Mucosa of descending colon (tissue), 3 donors: Measurements from ENCODE around the gene CISTR. TPM values are rescaled to one million over a fixed set of nuclear protein-coding genes. Genes with fewer than 3 reads are reported as not detected.

Source experiments
- ATAC-seq: fragments of 200-7000 bp; cut with Tn5 transposase; one replicate; pipeline ENCODE4 v1.9.1; 2020; ENCODE audit warnings: mild to moderate bottlenecking, moderate library complexity
- DNase-seq, 3 donors: peaks; one replicate each; pipeline ENCODE4 v3.0.0-alpha.2; 2020
- H3K36me3 ChIP-seq: fragments of 200-600 bp; one replicate; pipeline ENCODE4 v1.8.0; 2021; ENCODE audit warnings: low read depth, mild to moderate bottlenecking
- H3K4me1 ChIP-seq: fragments of 200-600 bp; one replicate; pipeline ENCODE4 v1.8.0; 2021; ENCODE audit warnings: low read depth, mild to moderate bottlenecking
- H3K4me3 ChIP-seq: fragments of 200-600 bp; one replicate; pipeline ENCODE4 v1.8.0; 2021; ENCODE audit warnings: mild to moderate bottlenecking
- H3K9me3 ChIP-seq: fragments of 200-600 bp; one replicate; pipeline ENCODE4 v1.8.0; 2021; ENCODE audit warnings: mild to moderate bottlenecking
- intact Hi-C, 2 donors: fragments of 100-400 bp; cut with DNase I in 1 of 2; cut with micrococcal nuclease in 1 of 2; formaldehyde crosslinking; loops; one replicate each; pipeline versions ENCODE4 v1.11.0 to v1.11.1; 2022; cut with DNase I, micrococcal nuclease
- total RNA-seq, 3 donors: library from RNA; stranded (reverse); fragmentation: NEBNext Ultra II Directional in 2 of 3; extraction: Animal tissue kit (Norgen Biotek cat#: 25700) in 2 of 3; gene quantifications; one replicate each; pipeline versions ENCODE4 v1.2.1 to v1.2.4, GENCODE V29; 2021 to 2023
- TF ChIP-seq, protein P1 (sequence below): fragments of 200-600 bp; IDR thresholded peaks from one replicate; pipeline ENCODE4 v1.8.0; 2022; ENCODE audit warnings: antibody characterized with exemption, mild to moderate bottlenecking
- donor health status: DM: no; HTN: no; CAD: no; lungs with moderate emphysema.
- donor health status: DM: no; HTN: no; CAD: no.
- donor health status: DM: no; HTN: yes; CAD: no.

CISTR gene
- total RNA-seq, 3 donors from 2014 or later = not detected

DNA sequence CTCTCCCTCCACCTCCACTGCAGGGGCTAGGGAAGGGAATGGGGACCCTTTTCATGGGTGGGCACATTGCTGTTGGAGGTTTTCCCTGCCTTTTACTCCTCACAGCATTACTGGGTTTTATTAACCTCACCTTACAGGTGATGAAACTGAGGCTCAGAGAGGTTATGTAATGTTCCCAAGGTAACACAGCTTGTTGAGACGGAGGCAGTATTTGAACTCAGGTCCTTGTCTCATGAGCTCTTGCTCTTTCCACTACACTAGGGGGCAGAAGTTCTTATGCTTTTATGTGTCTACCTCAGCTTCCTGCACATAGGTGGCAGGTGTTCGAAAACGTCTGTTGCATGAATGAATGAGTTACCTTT is 11.7 kb downstream of the CISTR start:
- Histone ChIP-seq H3K9me3 (no peaks in the 10 kb centered on the region), H3K4me1 (peaks cover 6% of the 10 kb centered on the region), H3K36me3 (no peaks in the 10 kb centered on the region), H3K4me3 (no peak overlapping the region)
- no peak for ATAC-seq
- TF ChIP-seq, protein P1, sequence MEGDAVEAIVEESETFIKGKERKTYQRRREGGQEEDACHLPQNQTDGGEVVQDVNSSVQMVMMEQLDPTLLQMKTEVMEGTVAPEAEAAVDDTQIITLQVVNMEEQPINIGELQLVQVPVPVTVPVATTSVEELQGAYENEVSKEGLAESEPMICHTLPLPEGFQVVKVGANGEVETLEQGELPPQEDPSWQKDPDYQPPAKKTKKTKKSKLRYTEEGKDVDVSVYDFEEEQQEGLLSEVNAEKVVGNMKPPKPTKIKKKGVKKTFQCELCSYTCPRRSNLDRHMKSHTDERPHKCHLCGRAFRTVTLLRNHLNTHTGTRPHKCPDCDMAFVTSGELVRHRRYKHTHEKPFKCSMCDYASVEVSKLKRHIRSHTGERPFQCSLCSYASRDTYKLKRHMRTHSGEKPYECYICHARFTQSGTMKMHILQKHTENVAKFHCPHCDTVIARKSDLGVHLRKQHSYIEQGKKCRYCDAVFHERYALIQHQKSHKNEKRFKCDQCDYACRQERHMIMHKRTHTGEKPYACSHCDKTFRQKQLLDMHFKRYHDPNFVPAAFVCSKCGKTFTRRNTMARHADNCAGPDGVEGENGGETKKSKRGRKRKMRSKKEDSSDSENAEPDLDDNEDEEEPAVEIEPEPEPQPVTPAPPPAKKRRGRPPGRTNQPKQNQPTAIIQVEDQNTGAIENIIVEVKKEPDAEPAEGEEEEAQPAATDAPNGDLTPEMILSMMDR = no peak
- intact Hi-C loops = loop anchor here (5.0 kb wide), 1 partner anchor 38 kb away; no protein-coding TSS in a partner anchor
- no peak for DNase-seq

DNA sequence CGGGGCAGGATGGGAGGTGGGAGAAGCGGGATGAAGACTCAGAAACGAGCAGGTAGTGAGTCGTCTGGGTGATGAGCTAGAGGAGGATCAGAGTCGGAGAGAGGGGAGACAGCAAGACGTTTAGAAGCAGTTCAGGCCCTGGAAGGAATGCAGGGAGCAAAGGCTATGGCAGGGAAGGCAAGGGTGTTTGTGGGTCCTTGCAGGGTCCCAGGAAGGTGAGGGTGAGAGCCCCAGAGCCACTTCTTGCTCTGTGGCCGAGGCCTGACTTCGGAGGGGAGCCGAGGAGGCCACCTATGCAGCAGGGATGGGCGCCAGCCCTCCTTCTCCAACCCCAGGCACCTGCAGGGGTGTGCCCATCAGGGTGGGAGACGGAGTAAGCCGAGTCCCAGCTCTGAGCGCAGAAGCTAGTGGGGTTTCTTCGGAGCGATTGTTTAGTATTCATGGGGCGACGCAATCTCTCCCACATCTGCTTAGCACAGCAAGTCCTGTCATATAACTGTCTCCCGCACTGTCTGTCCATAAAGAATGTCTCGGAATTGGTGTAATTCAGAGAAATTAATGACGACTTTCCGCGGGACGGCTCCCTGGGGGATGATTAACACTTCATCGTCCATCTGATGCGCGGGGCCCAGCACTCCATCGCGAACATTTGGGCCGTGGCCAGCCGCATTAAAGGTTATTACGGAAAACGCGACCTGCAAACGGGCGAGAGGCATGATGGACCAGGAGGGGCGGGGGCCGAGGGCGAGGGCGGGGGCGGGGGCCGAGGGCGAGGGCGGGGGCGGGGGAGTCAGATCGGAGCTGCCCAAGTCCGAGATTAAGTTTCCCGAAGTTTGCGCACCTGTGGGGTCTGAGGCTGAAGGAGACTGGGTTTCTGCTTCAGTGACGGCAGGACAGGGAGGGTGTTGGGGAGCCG is 12.3 kb downstream of the CISTR start:
- Histone ChIP-seq H3K9me3 (no peaks in the 10 kb centered on the region), H3K4me1 (peaks cover 6% of the 10 kb centered on the region), H3K4me3 (no peak overlapping the region), H3K36me3 (no peaks in the 10 kb centered on the region)
- no peak for DNase-seq
- intact Hi-C loops = loop anchor here (5.0 kb wide), 1 partner anchor 37 kb away; no protein-coding TSS in a partner anchor
- TF ChIP-seq, protein P1 = no peak
- ATAC-seq = no peak

DNA sequence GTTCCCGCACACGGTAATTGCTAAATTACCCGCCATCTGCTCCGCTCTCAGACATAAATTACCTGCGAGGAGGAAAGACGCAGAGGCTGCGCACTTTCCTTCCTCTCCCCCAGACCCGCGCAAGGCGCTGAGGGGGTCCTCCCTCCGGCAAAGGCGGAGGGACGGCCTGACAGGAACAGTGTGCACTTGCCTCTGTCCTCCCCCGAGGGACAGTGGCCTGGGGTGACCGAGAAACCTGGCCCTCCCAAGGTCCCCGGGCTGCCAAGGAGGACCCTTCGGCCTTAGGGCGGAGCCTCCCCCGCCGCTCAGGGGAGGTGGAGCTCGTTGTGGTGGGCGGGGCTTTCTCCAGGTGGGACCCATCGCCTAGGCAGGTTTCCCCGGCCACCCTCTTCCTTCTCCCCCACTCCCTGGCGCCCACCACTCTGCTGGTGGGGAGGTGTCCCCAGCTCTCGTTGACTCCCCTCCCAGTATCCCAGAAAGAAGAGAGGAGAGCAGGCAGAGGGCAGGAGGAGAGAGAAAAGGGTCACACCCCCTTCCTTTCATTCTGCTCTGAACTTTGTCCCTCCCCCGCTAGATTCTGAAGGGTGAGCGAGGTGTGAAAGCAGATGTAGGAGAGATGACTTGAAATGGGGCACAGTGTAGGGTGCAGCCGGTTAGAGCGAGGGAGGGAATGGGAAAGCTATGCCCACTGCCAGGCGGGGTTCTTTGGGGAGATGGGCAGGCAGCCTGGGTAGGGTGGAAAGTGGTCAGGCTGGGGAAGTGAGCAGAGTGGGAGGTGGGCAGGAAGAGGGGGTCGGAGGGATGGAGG is 13.2 kb downstream of the CISTR start:
- DNase-seq = peak in 2 of 3 donors; percentile 47 to 59
- H3K4me1 ChIP-seq = peaks cover 6% of the 10 kb centered on the region
- intact Hi-C loops = no loop called here
- peak; percentile 61 for ATAC-seq
- no peaks in the 10 kb centered on the region for H3K9me3 ChIP-seq
- TF ChIP-seq, protein P1 = no peak
- H3K4me3 ChIP-seq = no peak overlapping the region
- H3K36me3 ChIP-seq = no peaks in the 10 kb centered on the region

DNA sequence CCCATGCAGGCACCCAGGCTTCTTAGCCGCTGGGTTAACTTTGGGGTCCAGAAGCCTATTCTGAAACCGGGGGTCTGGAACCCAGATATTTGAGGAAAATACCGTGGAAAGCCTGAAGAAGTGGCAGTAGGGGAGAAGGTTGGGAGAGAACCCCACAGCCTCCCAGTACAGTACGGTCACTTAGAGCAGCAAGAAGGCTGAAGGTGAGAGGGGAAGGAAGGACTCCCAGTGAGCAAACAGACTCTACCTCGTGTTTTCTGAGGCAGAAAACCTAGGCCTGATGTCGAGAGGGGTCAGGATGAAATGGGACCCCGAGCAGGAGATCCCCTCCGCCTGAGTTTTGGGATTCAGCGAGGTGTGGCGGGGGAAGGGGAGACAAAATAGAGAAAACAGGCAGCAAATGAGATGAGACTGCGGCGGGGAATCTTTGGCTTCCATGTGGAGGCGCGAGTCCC is 13.8 kb downstream of the CISTR start:
- Histone ChIP-seq H3K36me3 (no peaks in the 10 kb centered on the region), H3K9me3 (no peaks in the 10 kb centered on the region), H3K4me1 (peaks cover 6% of the 10 kb centered on the region), H3K4me3 (no peak overlapping the region)
- TF ChIP-seq, protein P1 = no peak
- DNase-seq (no peak), ATAC-seq (no peak)
- intact Hi-C loops = no loop called here

DNA sequence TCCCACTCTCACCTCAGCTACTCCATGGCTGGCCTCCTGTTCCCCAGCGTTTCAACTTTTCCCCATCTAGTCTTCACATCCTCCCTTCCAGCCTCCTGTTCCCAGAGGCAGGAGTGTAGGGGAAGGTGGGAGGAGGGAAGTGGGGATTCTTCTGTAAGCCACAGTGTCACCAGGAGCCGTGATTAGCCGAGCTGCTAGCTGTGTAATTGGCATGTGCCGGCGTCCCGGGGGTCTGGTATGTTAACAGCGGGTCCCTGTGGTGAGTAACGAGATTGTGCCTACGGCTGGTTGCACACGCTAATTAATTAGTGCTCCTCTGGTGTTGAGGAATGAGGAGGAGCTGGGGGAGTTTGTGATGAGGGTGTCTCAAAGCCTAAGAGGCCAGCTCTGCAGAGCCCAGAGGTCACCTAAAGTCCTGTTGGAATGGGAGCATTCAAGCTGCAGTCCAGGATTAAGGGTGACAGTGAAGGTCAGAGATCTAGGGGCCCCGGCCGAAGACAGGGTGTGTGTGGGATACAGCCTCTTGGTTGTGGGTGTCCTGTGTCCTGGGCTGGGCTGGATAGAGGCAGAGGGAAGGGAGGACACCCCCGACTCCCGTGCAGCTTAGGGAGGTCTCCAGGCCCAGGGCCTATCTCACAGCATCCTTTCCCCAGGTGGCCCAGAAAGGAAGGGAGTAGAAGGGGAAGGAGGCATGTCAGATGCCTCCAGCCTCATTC is 14.5 kb downstream of the CISTR start:
- ATAC-seq (no peak), DNase-seq (no peak)
- Histone ChIP-seq H3K36me3 (no peaks in the 10 kb centered on the region), H3K4me3 (no peak overlapping the region), H3K4me1 (peaks cover 6% of the 10 kb centered on the region), H3K9me3 (no peaks in the 10 kb centered on the region)
- TF ChIP-seq, protein P1 = no peak
- intact Hi-C loops = no loop called here
